ENCODE results near the gene NDUFB2.

The NDUFB2 gene

GRCh38 chr7:140714331-140715040, 18.0 kb downstream of the NDUFB2 start:
- POLR2A ChIA-PET = no interaction called here
- Histone ChIP-seq H3K4me1 (ENCODE audit: control extremely low read depth in 1 of 4, control insufficient read depth in 4 of 4, insufficient read depth in 4 of 4, low read length in 3 of 4) (peaks cover 0 to 2% (median 0%) of the 10 kb centered on the region in 4 experiments), H3K27me3 (replicated peaks in 2 of 5; ENCODE audit: control insufficient read depth in 4 of 5, insufficient read depth in 5 of 5, low read length in 4 of 5) (no peaks in the 10 kb centered on the region), H3K9me3 (ENCODE audit: control extremely low read depth in 1 of 5, control insufficient read depth in 4 of 5, insufficient read depth in 2 of 5, low read depth in 1 of 5, low read length in 4 of 5) (peaks cover 0 to 3% (median 0%) of the 10 kb centered on the region in 5 experiments), H3K27ac (ENCODE audit: insufficient read depth in 1 of 2, low read depth in 1 of 2, low read length in 2 of 2, poor library complexity in 1 of 2, severe bottlenecking in 2 of 2) (no peak overlapping the region), H3K4me3 (ENCODE audit: control insufficient read depth in 1 of 7, extremely low read depth in 1 of 7, insufficient read depth in 4 of 7, low read depth in 2 of 7, low read length in 6 of 7) (no peak overlapping the region), H3K36me3 (ENCODE audit: control insufficient read depth in 4 of 4, insufficient read depth in 4 of 4, low read length in 3 of 4) (peaks cover 0 to 11% (median 6%) of the 10 kb centered on the region in 4 experiments)
- no peak for DNase-seq
- CTCF ChIA-PET = interaction anchor here (0.6 to 1.2 kb wide), 4 partner anchors 8 to 32 kb away, joined by 3 to 4 read pairs (median 3); no protein-coding TSS in a partner anchor
- WGBS (ENCODE audit: insufficient coverage) = 94% methylated on average over 9 of the region's 10 CpGs

GRCh38 chr7:140719721-140720120, 23.2 kb downstream of the NDUFB2 start:
- WGBS (ENCODE audit: insufficient coverage) = 67% methylated on average over 2 of the region's 5 CpGs
- peaks cover 0 to 13% (median 10%) of the 10 kb centered on the region in 4 experiments for H3K4me1 ChIP-seq (ENCODE audit: control extremely low read depth in 1 of 4, control insufficient read depth in 4 of 4, insufficient read depth in 4 of 4, low read length in 3 of 4)
- POLR2A ChIA-PET = no interaction called here
- CTCF ChIA-PET = no interaction called here
- peak overlapping the region; percentile 12 to 19 for H3K27ac ChIP-seq (ENCODE audit: insufficient read depth in 1 of 2, low read depth in 1 of 2, low read length in 2 of 2, poor library complexity in 1 of 2, severe bottlenecking in 2 of 2)
- H3K9me3 ChIP-seq (ENCODE audit: control extremely low read depth in 1 of 5, control insufficient read depth in 4 of 5, insufficient read depth in 2 of 5, low read depth in 1 of 5, low read length in 4 of 5) = no peaks in the 10 kb centered on the region
- H3K36me3 ChIP-seq (ENCODE audit: control insufficient read depth in 4 of 4, insufficient read depth in 4 of 4, low read length in 3 of 4) = peaks cover 0 to 10% (median 5%) of the 10 kb centered on the region in 4 experiments
- peak overlapping the region in 1 of 7 experiments; percentile 1 for H3K4me3 ChIP-seq (ENCODE audit: control insufficient read depth in 1 of 7, extremely low read depth in 1 of 7, insufficient read depth in 4 of 7, low read depth in 2 of 7, low read length in 6 of 7)
- DNase-seq = peak; percentile 10 to 51 (median 50)
- H3K27me3 ChIP-seq (replicated peaks in 2 of 5; ENCODE audit: control insufficient read depth in 4 of 5, insufficient read depth in 5 of 5, low read length in 4 of 5) = no peaks in the 10 kb centered on the region

- WGBS (ENCODE audit: insufficient coverage) = no CpG with 5 or more reads among the region's 1 CpG
- Histone ChIP-seq H3K4me1 (ENCODE audit: control extremely low read depth in 1 of 4, control insufficient read depth in 4 of 4, insufficient read depth in 4 of 4, low read length in 3 of 4) (peaks cover 0 to 13% (median 10%) of the 10 kb centered on the region in 4 experiments), H3K4me3 (ENCODE audit: control insufficient read depth in 1 of 7, extremely low read depth in 1 of 7, insufficient read depth in 4 of 7, low read depth in 2 of 7, low read length in 6 of 7) (no peak overlapping the region), H3K9me3 (ENCODE audit: control extremely low read depth in 1 of 5, control insufficient read depth in 4 of 5, insufficient read depth in 2 of 5, low read depth in 1 of 5, low read length in 4 of 5) (no peaks in the 10 kb centered on the region), H3K36me3 (ENCODE audit: control insufficient read depth in 4 of 4, insufficient read depth in 4 of 4, low read length in 3 of 4) (peaks cover 2 to 9% (median 7%) of the 10 kb centered on the region in 4 experiments), H3K27ac (ENCODE audit: insufficient read depth in 1 of 2, low read depth in 1 of 2, low read length in 2 of 2, poor library complexity in 1 of 2, severe bottlenecking in 2 of 2) (no peak overlapping the region), H3K27me3 (replicated peaks in 2 of 5; ENCODE audit: control insufficient read depth in 4 of 5, insufficient read depth in 5 of 5, low read length in 4 of 5) (no peaks in the 10 kb centered on the region)
- no peak for DNase-seq
- CTCF ChIA-PET = interaction anchor here (0.9 to 2.5 kb wide), 2 partner anchors 8 to 47 kb away, joined by 3 to 9 read pairs; no protein-coding TSS in a partner anchor
- POLR2A ChIA-PET = no interaction called here
Observed at GRCh38 chr7:140722254-140722653, 25.7 kb downstream of the NDUFB2 start.

- no peak for DNase-seq
- H3K9me3 ChIP-seq (ENCODE audit: control extremely low read depth in 1 of 5, control insufficient read depth in 4 of 5, insufficient read depth in 2 of 5, low read depth in 1 of 5, low read length in 4 of 5) = no peaks in the 10 kb centered on the region
- ChIA-PET POLR2A (no interaction called here), CTCF (interaction anchor here (1.1 to 2.5 kb wide), 2 partner anchors 11 to 47 kb away, joined by 3 to 9 read pairs; no protein-coding TSS in a partner anchor)
- WGBS (ENCODE audit: insufficient coverage) = 91% methylated on average over 4 of the region's 6 CpGs
- no peaks in the 10 kb centered on the region for H3K27me3 ChIP-seq (replicated peaks in 2 of 5; ENCODE audit: control insufficient read depth in 4 of 5, insufficient read depth in 5 of 5, low read length in 4 of 5)
- H3K36me3 ChIP-seq (ENCODE audit: control insufficient read depth in 4 of 4, insufficient read depth in 4 of 4, low read length in 3 of 4) = peaks cover 3 to 9% (median 7%) of the 10 kb centered on the region in 4 experiments
- no peak overlapping the region for H3K4me3 ChIP-seq (ENCODE audit: control insufficient read depth in 1 of 7, extremely low read depth in 1 of 7, insufficient read depth in 4 of 7, low read depth in 2 of 7, low read length in 6 of 7)
- peaks cover 0 to 13% (median 10%) of the 10 kb centered on the region in 4 experiments for H3K4me1 ChIP-seq (ENCODE audit: control extremely low read depth in 1 of 4, control insufficient read depth in 4 of 4, insufficient read depth in 4 of 4, low read length in 3 of 4)
- H3K27ac ChIP-seq (ENCODE audit: insufficient read depth in 1 of 2, low read depth in 1 of 2, low read length in 2 of 2, poor library complexity in 1 of 2, severe bottlenecking in 2 of 2) = no peak overlapping the region
Observed at GRCh38 chr7:140723006-140723405, 26.5 kb downstream of the NDUFB2 start.

GRCh38 chr7:140723574-140723973, 27.1 kb downstream of the NDUFB2 start:
- ChIA-PET POLR2A (no interaction called here), CTCF (interaction anchor here (1.1 to 2.5 kb wide), 2 partner anchors 10 to 48 kb away, joined by 3 to 9 read pairs; no protein-coding TSS in a partner anchor)
- Histone ChIP-seq H3K9me3 (ENCODE audit: control extremely low read depth in 1 of 5, control insufficient read depth in 4 of 5, insufficient read depth in 2 of 5, low read depth in 1 of 5, low read length in 4 of 5) (no peaks in the 10 kb centered on the region), H3K36me3 (ENCODE audit: control insufficient read depth in 4 of 4, insufficient read depth in 4 of 4, low read length in 3 of 4) (peaks cover 6 to 10% (median 9%) of the 10 kb centered on the region in 4 experiments), H3K4me1 (ENCODE audit: control extremely low read depth in 1 of 4, control insufficient read depth in 4 of 4, insufficient read depth in 4 of 4, low read length in 3 of 4) (peaks cover 0 to 13% (median 10%) of the 10 kb centered on the region in 4 experiments), H3K27ac (ENCODE audit: insufficient read depth in 1 of 2, low read depth in 1 of 2, low read length in 2 of 2, poor library complexity in 1 of 2, severe bottlenecking in 2 of 2) (no peak overlapping the region), H3K4me3 (ENCODE audit: control insufficient read depth in 1 of 7, extremely low read depth in 1 of 7, insufficient read depth in 4 of 7, low read depth in 2 of 7, low read length in 6 of 7) (no peak overlapping the region), H3K27me3 (replicated peaks in 2 of 5; ENCODE audit: control insufficient read depth in 4 of 5, insufficient read depth in 5 of 5, low read length in 4 of 5) (no peaks in the 10 kb centered on the region)
- no peak for DNase-seq
- 100% methylated on average over 2 of the region's 3 CpGs for WGBS (ENCODE audit: insufficient coverage)

- Histone ChIP-seq H3K27me3 (replicated peaks in 2 of 5; ENCODE audit: control insufficient read depth in 4 of 5, insufficient read depth in 5 of 5, low read length in 4 of 5) (no peaks in the 10 kb centered on the region), H3K27ac (ENCODE audit: insufficient read depth in 1 of 2, low read depth in 1 of 2, low read length in 2 of 2, poor library complexity in 1 of 2, severe bottlenecking in 2 of 2) (no peak overlapping the region), H3K4me3 (ENCODE audit: control insufficient read depth in 1 of 7, extremely low read depth in 1 of 7, insufficient read depth in 4 of 7, low read depth in 2 of 7, low read length in 6 of 7) (no peak overlapping the region), H3K4me1 (ENCODE audit: control extremely low read depth in 1 of 4, control insufficient read depth in 4 of 4, insufficient read depth in 4 of 4, low read length in 3 of 4) (peaks cover 0 to 9% (median 8%) of the 10 kb centered on the region in 4 experiments), H3K36me3 (ENCODE audit: control insufficient read depth in 4 of 4, insufficient read depth in 4 of 4, low read length in 3 of 4) (peaks cover 6 to 12% (median 10%) of the 10 kb centered on the region in 4 experiments), H3K9me3 (ENCODE audit: control extremely low read depth in 1 of 5, control insufficient read depth in 4 of 5, insufficient read depth in 2 of 5, low read depth in 1 of 5, low read length in 4 of 5) (no peaks in the 10 kb centered on the region)
- CTCF ChIA-PET = interaction anchor here (0.7 to 0.9 kb wide), 2 partner anchors 33 to 290 kb away, joined by 3 read pairs; partner anchors contain the start of gene MRPS33
- POLR2A ChIA-PET = no interaction called here
- no peak for DNase-seq
- WGBS (ENCODE audit: insufficient coverage) = no CpG with 5 or more reads among the region's 1 CpG
Observed at GRCh38 chr7:140724706-140725105, 28.2 kb downstream of the NDUFB2 start.

GRCh38 chr7:140726281-140726680, 29.8 kb downstream of the NDUFB2 start:
- POLR2A ChIA-PET = no interaction called here
- Histone ChIP-seq H3K36me3 (ENCODE audit: control insufficient read depth in 4 of 4, insufficient read depth in 4 of 4, low read length in 3 of 4) (peaks cover 6 to 16% (median 10%) of the 10 kb centered on the region in 4 experiments), H3K9me3 (ENCODE audit: control extremely low read depth in 1 of 5, control insufficient read depth in 4 of 5, insufficient read depth in 2 of 5, low read depth in 1 of 5, low read length in 4 of 5) (no peaks in the 10 kb centered on the region), H3K27ac (ENCODE audit: insufficient read depth in 1 of 2, low read depth in 1 of 2, low read length in 2 of 2, poor library complexity in 1 of 2, severe bottlenecking in 2 of 2) (no peak overlapping the region), H3K27me3 (replicated peaks in 2 of 5; ENCODE audit: control insufficient read depth in 4 of 5, insufficient read depth in 5 of 5, low read length in 4 of 5) (no peaks in the 10 kb centered on the region), H3K4me3 (ENCODE audit: control insufficient read depth in 1 of 7, extremely low read depth in 1 of 7, insufficient read depth in 4 of 7, low read depth in 2 of 7, low read length in 6 of 7) (no peak overlapping the region), H3K4me1 (ENCODE audit: control extremely low read depth in 1 of 4, control insufficient read depth in 4 of 4, insufficient read depth in 4 of 4, low read length in 3 of 4) (no peaks in the 10 kb centered on the region)
- CTCF ChIA-PET = interaction anchor here (0.6 to 2.5 kb wide), 10 partner anchors 9 to 288 kb away, joined by 3 to 10 read pairs (median 4); no protein-coding TSS in a partner anchor
- 83% methylated on average over 1 of the region's 2 CpGs for WGBS (ENCODE audit: insufficient coverage)
- DNase-seq = peak; percentile 12 to 57 (median 45)
